SKM-1 (cell line): ENCODE results near the gene DHDH.
"Not testable (repeated sequence)": the region's sequence is repeated elsewhere in the genome, so short reads cannot be mapped to it uniquely, and the experiment has no call there.

ENCODE experiments used
- DNase-seq: peaks from one replicate; lab custom pipeline; 2025; ENCODE audit not compliant: unreplicated experiment; lab: John Stamatoyannopoulos, UW

The DHDH gene

GRCh38 chr19:48915757-48916156, 17.7 kb upstream of the DHDH start:
- no peak for DNase-seq

GRCh38 chr19:48918071-48918470, 15.4 kb upstream of the DHDH start:
- no peak for DNase-seq

GRCh38 chr19:48918801-48919247, 14.7 kb upstream of the DHDH start:
- DNase-seq, result no peak

- DNase-seq, result not testable (repeated sequence)
These were observed 14.2 kb upstream of the DHDH start for GRCh38 chr19:48919271-48919670.

GRCh38 chr19:48920949-48921348, 12.6 kb upstream of the DHDH start:
- DNase-seq, result no peak

- DNase-seq, result no peak
These were observed 11.6 kb upstream of the DHDH start for GRCh38 chr19:48921721-48922500.

- DNase-seq, result no peak
These were observed 10.7 kb upstream of the DHDH start for GRCh38 chr19:48922548-48923490.

GRCh38 chr19:48925240-48925843, 8.2 kb upstream of the DHDH start:
- DNase-seq, result no peak

- not testable (repeated sequence) for DNase-seq
These were observed 7.6 kb upstream of the DHDH start for GRCh38 chr19:48925890-48926289.

- DNase-seq, result no peak
These were observed 6.6 kb upstream of the DHDH start for GRCh38 chr19:48926909-48927308.

- not testable (repeated sequence) for DNase-seq
These were observed 5.8 kb upstream of the DHDH start for GRCh38 chr19:48927692-48928091.

- DNase-seq, result no peak
These were observed 5.1 kb upstream of the DHDH start for GRCh38 chr19:48928164-48929025.

- no peak for DNase-seq
These were observed 1.3 kb downstream of the DHDH start for GRCh38 chr19:48934837-48935236.

GRCh38 chr19:48935864-48936263, 2.4 kb downstream of the DHDH start:
- DNase-seq, result no peak

- no peak for DNase-seq
These were observed 4.8 kb downstream of the DHDH start for GRCh38 chr19:48938256-48938655.

- DNase-seq, result no peak
These were observed 7.4 kb downstream of the DHDH start for GRCh38 chr19:48940902-48941301.

- DNase-seq, result no peak
These were observed 9.6 kb downstream of the DHDH start for GRCh38 chr19:48943081-48943480.

- DNase-seq, result no peak
These were observed 11.9 kb downstream of the DHDH start for GRCh38 chr19:48945415-48945814.

GRCh38 chr19:48945817-48946216, 12.3 kb downstream of the DHDH start:
- DNase-seq, result no peak

- no peak for DNase-seq
These were observed 13.2 kb downstream of the DHDH start for GRCh38 chr19:48946463-48947257.
